Measurements from ENCODE around the gene EIF2B2. TPM values are rescaled to one million over a fixed set of nuclear protein-coding genes. Genes with fewer than 3 reads are reported as not detected.

EIF2B2 gene
- total RNA-seq, 1 donor from 2014 or later, result 15.8 TPM

DNA sequence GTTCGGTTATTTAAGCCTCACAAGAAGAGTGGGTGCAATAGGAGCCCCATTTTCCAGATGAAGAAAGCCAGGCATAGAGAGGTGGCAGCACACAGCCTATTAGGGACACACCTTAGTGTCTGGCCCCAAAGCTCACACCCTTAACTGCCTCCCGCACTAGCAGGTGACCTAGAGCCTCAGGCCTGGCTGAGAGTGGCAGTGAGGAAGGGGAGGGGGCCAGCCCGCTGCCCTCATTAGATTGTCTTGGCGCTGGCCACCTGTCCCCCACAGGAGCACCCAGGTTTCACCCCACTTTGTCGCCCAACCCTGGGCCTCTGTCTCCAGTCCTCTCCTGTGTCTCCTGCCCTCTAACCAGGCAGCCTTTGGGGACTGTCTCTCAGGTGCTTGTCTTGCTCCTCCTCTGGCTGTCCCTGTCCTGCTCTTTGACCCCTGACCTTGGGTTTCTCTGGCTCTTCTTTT, 28.8 kb upstream of the EIF2B2 start:
- no peak for DNase-seq (ENCODE audit: low spot score)
- no peak for ATAC-seq

DNA sequence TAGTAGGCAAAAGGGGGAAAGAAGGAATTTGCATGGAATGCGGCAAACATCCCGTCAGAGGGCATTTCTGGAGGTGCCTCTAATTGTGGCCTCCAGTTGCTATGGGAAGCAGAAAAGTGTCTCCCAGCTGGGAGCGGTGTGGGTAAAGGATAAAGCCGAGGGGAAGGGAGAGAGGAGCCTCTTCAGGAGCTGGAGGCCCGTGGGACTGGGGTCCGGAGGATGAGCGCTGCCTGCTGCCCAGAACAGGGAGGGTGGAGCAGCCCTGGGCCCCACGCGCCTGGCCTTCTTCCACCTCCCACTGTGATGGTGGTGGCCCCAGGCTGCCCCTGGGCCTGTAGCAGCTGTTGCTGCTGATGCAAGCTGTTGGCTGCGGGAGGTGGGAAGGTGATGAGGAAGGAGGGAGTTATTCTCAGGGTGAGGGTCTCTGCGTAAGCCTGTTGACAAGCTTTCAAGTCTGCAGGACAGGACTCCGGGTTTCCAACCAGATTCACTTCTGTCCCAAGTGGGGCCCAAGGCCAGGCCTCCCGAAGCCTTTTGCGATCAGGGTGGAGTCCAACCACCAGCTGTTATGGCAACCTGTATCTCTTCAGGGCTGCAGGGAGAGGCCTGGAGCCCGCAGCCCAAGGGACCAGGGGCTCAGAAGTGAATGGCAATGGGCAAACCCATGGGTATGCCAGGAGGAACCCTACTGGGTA, 28.2 kb upstream of the EIF2B2 start:
- DNase-seq (ENCODE audit: low spot score), result no peak
- no peak for ATAC-seq

DNA sequence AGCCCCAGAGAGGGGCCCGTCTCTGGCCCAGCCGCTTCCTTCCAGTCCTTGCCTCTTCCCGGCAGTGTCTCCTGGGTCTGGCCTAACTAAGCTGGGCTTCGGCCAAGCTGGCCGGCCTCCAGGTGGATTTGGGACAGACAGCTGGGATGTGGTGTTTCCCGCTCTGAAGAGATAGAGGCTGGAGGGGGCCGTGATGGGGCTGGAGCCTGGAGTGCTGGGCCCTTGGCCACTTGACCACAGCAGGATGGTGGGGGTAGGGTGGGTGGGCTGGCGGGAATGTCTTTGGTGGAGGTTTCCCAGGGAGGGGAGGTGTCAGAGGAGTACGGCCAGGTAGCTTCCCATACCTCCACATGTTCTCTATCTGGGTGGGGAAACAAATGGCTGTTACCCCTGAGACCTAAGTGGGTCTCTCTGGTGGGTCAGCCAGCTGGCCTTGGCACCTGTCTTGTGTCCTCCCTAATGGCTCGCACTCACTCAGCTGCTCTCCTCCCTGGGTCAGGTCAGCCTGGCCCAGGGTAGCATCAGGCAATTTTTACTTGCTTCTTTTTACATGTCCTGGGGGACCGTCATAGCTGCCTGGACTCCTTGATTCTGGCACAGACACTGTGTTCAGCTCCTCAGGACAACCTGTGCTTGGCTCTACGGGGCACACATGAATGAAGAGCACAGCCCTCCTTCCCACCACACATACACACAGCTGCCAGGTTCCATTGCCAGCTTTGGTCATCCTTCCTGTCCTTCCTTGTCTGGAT, 27.5 kb upstream of the EIF2B2 start:
- peak; percentile 79 for DNase-seq (ENCODE audit: low spot score)
- ATAC-seq, result peak; percentile 78

DNA sequence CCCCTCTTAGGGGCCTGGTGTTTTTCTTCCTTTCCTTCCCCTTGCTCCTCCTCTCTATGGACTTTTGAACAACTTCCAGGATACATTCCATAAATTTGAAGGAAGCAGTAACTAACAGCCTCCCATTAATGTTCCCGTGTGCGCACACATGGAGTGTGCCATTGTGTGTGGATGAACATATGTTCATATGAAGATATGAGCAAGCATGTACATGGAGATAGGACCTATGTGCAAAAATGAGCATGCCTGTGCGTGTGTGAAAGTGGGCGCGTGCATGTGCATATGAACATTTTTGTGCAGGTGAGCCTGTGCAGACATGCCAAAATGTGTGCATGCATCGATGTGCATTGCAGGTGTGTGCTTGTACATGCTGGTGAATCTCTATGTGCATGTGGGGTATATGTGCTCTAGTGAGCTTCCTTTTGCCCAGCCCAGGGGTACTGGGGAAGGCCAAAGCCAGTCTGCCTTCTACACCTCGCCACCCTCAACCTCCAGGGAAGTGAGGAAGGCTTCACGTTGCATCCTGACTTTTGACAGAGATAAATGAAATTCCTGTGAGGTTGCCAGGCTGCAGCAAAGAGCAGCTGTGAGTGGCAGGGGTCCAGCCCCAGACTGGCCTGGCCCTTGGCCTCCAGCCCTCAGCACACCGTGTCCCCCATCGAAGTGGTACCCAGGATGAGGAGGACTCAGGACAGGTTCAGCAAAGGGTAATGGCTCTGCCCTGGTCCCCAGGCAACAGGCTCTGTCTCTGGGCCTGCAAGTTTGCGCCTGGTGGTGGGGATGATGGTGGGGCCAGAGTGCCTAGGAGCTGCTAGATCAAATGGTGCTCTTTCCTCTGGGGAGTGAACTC, 26.2 kb upstream of the EIF2B2 start:
- no peak for DNase-seq (ENCODE audit: low spot score)
- no peak for ATAC-seq

DNA sequence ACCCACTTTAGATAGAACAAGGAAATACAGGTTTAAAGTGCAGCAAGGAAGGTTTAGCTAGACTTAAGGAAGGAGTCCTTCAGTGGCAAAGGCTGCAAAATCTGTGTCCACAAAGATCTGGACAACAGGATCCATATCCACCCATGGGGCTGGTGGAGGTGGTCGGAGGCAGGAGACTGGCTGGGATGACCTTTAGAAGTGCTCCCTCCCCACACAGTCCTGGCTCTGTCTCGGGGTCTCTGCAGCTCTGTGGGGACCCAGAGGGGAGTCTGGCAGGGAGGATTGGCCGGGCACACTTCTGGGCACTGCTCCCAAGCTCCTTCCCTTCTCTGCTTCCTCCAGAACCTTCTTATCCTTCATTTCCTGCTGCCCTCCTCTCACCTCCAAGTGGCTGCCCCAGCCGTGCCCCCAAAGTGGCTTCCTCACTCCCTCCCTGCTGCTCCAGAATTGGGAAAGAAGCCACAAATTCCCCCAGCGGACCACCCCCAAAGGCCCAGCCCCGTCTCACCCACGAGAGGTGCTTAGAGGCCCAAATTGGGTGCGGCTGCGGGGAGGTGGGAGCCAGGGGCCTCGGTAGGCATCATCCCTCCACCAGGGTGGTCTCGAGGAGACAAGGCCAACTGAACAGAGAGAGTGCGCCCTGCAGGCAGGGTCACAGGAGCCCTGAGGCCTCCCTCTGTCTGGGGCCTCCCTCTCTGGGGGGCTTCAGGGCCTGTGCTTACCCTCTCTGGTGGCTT, 25.4 kb upstream of the EIF2B2 start:
- DNase-seq (ENCODE audit: low spot score), result no peak
- ATAC-seq, result no peak

DNA sequence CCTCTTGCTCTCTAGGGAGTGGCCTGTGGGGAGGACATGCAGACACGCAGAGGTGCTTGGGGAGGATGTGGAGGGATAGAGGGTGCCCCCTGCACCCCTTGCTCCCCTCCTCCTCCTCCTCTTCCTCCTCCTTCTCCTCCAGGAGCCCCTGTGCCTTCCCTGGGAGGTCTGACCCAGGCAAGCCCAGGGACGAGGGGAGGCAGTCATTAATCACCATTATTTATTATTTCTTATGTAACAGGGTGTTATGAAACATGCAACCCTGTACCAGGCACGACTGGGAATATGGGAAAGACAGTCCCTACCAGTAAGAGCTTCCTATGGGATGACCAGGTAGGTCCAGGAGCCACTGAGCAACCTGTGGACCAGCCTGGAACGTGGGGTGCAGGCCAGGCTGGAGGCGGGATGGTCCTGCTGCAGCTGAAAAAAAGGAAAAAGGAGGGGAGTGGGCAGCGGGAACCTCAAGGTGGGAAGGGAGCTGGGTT, 24.8 kb upstream of the EIF2B2 start:
- ATAC-seq, result no peak
- DNase-seq (ENCODE audit: low spot score), result no peak

DNA sequence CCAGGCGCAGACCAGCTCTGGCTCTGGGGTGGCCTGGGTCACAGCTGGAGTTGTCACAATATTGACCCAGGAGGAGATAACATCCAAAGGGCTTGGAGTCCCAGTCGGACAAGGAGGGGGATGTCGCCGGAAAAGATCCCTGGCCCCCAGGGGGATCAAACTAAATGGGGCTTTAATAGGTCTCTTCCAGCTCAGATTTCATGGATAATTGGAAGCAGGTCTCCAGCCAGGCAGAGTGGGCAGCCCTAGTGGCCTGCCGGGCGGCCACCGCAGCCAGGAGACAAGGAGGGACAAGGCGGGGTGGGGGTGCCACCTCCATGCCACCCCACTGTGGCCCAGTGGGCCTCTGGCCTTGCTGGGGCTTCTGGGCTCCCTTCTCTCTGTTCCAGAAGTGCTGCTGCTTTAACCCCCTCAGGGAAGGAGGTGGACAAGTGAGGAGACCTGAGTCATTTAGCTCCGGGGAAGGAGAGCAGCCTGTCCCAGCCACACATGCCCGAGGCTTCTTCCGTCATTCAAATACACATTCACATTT, 24.2 kb upstream of the EIF2B2 start:
- no peak for ATAC-seq

DNA sequence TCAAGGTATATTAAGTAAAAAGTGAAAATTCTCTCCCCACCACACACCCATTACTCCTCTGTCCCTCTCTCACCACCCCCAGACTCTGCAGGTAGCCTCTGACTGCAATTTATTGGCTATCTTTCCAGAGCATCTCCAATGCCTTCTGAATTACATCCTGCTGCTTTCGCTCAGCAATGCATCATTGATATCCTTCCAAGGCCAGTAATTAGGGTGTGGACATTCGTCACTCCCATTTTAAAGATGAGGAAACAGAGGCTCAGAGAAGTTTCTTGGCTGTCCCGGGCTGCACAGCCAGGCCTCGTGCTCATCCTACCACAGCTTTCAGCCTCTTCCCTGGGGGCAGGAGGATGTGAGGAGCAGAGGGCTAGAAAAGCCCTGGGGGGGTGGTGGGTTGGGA, 23.7 kb upstream of the EIF2B2 start:
- ATAC-seq, result no peak
- no peak for DNase-seq (ENCODE audit: low spot score)

More for the DNA sequence above, 24.2 kb upstream of the EIF2B2 start:
- no peak for DNase-seq (ENCODE audit: low spot score)

DNA sequence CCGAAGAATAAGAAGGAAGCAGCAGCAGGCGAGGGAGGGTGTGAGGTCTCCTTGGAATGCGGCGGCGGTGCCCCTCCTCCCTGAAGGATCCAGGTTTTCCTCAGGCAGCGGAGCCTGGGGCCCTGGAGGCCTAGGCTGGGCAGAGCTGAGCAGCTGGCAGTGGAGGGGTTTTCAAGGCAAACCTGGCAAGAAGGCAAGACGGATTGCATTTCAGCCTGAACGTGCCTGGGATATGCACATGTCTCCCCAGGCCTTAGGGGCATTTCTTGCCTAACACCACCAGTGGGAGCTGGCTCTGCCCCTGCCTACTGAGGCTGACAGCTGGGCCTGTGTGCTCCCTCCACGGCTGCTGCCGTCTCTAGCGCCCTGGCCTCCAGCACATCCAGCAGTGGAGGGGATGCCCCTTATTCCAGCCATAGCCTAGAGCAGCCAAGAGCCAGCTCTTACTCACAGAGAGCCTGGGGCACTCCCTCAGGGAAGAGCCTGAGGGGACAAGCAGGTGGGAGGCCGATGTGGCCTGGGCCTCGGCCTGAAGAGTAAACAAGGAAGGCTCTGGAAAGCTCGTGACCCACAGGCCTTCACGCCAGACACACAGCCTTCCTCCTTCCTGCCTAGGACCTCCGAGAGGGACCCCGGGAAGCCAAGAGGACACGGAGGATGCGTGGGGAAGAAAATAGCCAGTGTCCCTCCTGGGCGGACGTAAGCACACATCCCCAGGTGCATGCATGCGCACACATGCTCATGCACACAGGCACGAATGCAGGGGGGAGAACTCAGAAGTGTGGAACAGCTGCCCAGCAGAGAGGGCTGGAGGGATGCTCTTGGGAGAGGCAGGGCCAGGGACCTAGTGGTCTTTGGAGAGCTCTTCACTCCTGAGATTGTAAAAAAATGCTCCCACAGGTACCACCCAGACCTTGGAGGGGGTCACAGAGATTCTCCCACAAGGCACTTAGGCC, 23.0 kb upstream of the EIF2B2 start:
- DNase-seq (ENCODE audit: low spot score) (no peak), ATAC-seq (no peak)

DNA sequence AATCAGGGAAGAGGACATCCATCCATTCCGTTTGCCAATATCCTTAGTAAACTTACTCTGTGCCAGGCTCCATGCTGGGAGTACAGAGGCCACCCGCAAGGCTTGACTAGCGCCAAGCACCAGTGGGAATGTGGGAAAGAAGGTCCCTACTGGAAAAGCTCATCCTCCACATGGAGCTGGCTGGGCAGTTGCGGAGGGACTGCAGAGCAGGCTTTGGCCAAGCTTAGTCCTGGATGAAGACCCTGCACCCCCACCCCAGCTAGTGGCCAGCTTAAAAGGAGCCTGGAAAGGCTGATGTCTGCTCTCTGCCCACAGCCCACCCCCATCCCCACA, 22.4 kb upstream of the EIF2B2 start:
- ATAC-seq (no peak), DNase-seq (ENCODE audit: low spot score) (no peak)

DNA sequence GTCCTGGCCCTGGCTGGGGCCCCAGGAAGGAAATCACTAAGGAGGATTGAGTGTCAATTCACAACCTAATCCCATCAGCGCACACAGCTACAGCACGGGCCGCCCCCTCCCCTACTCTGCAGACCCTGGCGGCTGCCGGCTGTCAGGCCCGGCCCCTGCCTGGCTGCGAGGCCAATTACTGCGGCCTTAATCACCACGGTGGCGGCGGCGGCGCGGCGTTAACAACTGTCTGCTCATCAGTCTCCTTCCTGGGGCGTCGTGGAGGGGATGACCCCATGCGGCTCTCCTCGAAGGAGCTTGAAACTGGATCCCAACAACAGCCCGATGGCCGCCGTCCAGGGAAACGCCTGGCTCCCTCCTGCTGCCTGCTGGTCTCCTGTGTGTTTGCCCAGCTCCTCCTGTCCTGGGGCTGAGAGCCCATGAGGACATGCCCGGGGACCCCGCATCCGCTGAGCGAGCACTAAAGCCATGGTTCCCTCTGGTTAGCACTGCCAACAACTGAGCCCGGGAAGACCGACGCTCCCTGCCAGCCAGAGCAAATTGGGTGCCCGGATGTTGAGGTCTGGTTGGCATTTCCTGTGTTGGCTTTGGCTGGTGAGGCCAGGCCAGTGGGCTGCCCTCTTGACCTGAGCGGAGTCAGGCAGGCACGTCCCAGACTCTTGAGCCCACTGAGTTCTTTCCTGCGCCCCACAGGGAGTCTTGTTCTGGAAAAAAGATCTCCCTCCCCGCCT, 21.8 kb upstream of the EIF2B2 start:
- ATAC-seq (no peak), DNase-seq (ENCODE audit: low spot score) (no peak)

DNA sequence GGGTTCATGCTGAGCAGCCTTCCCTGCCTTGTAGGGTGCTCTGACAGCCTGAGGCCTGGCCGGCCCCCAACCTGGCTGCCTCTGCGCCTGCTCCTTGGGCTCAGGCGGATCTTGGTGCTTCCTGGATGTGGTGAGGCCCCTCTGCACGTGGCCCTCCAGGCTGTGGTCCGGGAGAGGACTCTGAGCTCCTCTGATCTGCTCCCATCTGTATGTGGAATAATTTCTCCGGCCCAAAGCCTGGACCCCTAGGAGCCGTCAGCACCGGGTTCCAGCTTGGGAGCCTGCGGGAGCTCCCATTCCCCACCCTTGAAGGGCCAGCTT, 21.3 kb upstream of the EIF2B2 start:
- ATAC-seq (no peak), DNase-seq (ENCODE audit: low spot score) (no peak)

DNA sequence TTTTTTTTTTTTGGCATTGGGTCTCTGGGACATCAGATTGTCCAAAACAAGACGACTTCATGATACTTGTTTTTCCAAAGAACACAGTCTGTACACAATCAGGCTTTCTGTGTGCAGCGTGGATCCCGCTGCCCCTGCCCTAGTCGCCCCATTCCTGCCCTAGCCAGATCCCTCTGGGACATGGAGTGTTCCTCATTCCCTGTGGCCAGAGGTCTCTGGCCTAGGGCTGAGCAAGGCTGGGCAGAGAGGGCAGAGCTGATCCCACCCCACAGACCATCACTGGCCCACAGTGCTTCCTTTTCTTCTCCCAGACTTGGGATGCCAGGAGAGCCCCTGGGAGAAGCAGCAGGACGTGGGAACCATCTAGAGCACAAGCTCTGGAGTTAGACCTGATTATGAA, 20.9 kb upstream of the EIF2B2 start:
- ATAC-seq (no peak), DNase-seq (ENCODE audit: low spot score) (no peak)

DNA sequence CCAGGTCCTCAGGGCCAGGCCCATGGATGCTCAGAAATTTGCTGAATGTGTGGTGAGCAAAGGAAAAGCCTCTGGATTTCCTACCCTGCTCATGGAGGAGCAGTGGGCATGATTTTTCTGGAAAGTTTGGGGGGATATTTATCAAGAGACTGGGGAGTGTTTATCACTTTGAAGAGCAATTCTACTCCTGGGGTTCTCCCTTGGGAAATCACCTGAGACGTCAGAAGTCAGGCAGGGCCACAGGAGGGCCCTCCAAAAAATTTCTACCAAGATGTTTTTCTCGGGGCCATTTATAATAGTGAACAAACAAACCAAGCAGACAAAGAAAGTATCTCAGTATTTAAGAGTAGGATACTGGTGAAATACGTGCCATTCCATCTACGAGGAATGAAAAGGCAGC, 20.1 kb upstream of the EIF2B2 start:
- ATAC-seq, result no peak

DNA sequence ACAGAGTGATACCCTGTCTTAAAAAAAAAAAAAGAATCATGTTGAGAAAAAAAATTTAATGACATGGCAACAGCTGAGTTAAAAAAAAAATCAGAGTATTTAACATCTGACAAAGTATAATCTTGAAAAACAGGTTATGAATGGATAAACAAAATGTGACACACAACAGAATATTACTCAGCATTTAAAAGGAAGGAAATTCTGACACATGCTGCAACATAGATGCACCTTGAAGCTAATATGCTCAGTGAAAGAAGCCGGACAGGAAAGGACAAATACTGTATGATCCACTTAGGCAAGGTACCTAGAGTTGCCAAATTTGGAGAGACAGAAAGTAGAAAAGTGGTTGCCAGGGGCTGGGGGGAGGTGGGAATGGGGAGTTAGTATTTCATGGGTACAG, 19.4 kb upstream of the EIF2B2 start:
- no peak for DNase-seq (ENCODE audit: low spot score)
- no peak for ATAC-seq

More for the DNA sequence above, 20.1 kb upstream of the EIF2B2 start:
- no peak for DNase-seq (ENCODE audit: low spot score)

DNA sequence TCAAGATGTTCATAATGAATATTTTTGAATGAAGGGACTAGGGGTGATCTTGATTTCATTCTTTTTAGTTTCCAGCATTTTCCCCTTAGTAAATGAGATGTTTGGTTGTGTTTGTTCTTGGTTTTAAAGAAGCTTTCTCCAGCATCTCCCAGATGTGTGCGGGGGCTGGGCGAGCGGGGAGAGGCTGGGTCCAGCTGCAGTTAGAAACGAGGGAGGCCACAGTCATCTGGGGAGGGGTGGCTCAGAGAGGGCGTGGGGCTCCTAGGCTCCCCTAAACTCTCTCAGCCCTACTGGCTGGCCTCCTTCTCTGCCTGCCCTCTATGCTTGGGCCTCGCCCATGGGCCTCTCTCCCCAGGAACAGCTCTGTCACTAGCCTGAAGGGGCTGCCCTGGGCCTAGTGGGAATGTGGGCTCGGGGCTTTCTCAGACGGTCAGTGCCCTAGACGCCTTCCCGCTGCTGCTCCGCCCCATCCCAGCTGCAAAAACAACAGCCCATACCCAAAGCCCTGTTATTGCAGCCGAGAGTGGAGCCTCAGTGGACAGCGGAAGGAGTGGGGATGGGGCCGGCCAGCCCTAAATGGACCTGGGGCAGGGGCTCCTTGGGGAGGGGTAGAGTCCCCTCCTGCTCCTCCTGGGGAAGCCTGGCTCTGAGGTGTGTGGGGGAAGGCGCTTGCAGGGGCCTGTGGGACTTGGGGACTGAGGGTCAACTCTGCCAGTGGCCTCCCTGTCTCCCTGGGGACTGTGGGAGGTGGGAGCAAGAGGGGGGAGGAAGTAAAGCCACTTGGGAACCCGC, 18.3 kb upstream of the EIF2B2 start:
- ATAC-seq (no peak), DNase-seq (ENCODE audit: low spot score) (no peak)

DNA sequence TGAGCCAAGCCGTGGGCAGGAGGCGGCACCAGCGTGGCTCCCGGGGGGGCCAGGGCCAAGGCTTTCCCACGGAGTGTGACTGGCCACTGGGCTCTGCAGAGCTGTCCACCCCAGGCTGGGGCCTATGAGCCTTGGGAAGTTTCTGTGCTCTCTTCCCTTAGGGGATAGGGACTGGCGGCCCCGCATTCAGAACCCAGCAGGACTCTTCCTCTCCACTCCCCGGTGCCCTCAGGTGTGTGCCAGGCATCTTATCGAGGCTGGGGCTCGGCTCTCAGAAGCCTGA, 17.8 kb upstream of the EIF2B2 start:
- DNase-seq (ENCODE audit: low spot score), result no peak
- no peak for ATAC-seq

DNA sequence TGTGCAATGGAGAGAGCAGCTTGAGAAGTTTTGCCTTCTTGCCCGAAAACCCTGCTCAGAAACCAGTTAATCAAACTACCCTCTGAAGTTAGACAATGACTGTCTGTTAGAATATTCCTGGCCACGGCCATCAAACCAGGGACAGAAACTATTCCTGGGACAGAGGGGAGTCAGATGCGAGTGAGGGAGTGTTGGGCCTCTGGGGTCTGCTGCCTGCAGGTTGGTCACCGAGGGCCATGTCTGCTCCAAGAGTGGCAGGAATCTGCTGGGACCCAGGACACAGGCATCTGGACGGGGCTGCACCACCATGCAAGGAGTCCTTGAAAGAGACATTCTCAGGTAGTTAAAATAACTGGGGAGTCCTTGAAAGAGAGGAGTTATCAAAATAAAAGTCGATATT, 16.9 kb upstream of the EIF2B2 start:
- DNase-seq (ENCODE audit: low spot score), result no peak
- ATAC-seq, result no peak

All from left lobe of liver (tissue), 2 donors.